Measurements from ENCODE around the gene TSPAN14.
"Not testable (repeated sequence)": the region's sequence is repeated elsewhere in the genome, so short reads cannot be mapped to it uniquely, and the experiment has no call there.

The TSPAN14 gene

DNA sequence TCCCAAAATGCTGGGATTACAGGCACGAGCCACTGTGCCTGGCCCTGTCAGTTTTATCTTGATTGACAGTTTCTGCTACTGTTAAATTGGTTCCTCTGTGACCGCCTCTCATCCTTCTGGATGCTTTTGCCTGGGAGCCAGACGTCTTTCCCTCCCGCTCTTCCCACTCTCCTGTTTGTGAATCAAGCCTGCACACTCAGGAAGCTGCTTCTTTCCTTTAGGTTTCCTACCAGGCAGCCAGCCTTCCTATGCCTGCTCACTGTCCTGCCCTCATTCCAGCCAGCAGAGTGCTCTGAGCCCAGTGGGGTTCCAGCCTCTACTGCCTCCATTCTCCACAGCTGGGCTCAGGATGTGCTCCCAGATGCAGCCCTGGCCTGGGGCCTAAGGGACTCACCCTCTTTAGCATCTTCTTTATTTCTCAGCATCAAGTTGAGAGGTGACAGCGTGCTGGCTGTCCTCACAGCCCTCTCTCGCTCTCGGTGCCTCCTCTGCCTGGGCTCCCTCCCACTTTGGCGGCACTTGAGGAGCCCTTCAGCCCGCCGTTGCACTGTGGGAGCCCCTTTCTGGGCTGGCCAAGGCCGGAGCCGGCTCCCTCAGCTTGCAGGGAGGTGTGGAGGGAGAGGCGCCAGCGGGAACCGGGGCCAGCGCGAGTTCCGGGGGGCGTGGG lies 88.7 kb downstream of the TSPAN14 start:
- DNase-seq (ENCODE audit: low read depth), result no peak

DNA sequence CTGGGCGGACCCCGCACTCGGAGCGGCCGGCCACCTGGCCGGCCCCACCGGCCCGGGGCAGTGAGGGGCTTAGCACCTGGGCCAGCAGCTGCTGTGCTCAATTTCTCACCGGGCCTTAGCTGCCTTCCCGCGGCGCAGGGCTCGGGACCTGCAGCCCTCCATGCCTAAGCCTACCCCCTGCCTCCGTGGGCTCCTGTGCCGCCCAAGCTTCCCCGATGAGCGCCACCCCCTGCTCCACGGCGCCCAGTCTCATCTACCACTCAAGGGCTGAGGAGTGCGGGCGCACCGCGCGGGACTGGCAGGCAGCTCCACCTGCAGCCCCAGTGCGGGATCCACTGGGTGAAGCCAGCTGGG lies 89.2 kb downstream of the TSPAN14 start:
- DNase-seq (ENCODE audit: low read depth), result not testable (repeated sequence)

DNA sequence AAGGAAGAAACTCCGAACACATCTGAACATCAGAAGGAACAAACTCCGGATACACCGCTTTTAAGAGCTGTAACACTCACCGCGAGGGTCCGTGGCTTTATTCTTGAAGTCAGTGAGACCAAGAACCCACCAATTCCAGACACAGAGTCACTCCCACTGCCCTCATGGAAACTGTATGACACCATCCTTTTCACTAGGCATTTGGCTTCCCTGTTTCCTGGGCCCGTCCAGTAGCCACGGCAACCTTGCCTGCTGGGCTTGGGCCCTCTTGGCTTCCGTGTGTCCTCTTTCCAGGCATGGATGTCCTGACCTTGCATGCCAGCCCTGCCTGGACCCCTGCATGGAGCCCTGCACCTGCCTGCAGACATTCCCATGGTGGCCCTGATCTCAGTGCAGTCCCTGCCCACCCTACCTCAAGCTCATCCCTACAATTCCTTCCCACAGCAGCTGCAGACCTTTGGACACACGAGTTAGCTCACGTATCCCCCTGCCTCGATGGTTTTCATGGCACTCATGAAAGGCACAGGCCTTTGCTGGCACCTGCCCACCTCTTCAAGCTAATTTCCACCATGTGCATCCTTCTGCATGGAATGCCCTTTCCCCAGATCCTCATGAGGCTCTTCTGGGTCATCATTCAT lies 90.3 kb downstream of the TSPAN14 start:
- DNase-seq (ENCODE audit: low read depth), result no peak

DNA sequence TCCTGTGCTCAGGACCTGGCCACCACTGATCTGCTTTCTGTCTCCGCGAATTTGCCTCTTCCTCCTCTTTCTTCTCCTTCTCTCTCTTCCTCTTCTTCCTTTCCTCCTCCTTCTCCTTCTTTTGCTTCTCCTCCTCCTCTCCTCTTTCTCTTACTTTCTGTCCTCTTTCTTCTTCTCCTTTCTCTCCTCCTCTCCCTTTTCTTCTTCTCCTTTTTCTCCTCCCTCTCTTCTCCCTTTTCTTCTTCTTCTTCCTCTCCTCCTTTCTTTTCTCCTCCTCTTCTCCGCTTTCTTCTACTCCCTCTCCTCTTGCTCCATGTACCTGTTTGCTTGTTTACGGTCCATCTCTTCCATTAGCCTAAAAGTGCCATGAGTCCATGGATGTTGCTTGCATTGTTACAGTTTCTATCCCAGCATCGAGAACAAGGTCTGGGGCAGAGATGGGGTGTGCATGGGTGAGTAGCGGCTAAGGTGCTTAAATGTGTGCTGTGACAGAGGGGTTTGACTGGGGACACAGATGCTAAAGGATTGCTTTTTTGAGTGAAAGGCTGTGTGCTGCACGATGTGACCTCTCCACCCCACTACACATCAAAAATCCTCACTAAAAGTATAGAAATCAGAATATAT lies 91.3 kb downstream of the TSPAN14 start:
- DNase-seq (ENCODE audit: low read depth), result no peak

DNA sequence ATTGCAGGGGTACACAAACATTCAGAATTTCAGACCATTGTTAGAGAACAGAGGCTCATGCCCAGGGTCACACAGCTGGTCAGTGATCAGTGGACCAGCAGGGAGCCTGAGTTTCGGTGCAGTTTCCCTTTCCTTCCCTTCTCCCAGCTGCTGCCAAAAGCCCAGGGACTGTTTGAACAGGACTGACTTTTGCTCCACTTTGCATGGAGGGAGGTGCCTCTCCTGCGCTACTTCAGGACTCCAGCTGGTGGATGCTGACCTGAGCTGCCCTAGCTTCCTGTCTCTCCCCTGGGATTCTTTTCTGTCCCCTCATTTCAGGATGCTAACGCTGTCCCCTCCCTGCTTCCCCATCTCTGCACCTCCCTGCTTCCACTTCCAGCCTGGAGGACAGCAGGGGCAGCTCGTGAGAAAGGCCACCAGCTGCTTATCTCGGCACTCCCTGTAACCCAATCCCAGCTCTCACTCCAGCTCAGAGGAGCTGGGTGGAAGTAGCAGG lies 98.1 kb downstream of the TSPAN14 start:
- DNase-seq (ENCODE audit: low read depth), result no peak

DNA sequence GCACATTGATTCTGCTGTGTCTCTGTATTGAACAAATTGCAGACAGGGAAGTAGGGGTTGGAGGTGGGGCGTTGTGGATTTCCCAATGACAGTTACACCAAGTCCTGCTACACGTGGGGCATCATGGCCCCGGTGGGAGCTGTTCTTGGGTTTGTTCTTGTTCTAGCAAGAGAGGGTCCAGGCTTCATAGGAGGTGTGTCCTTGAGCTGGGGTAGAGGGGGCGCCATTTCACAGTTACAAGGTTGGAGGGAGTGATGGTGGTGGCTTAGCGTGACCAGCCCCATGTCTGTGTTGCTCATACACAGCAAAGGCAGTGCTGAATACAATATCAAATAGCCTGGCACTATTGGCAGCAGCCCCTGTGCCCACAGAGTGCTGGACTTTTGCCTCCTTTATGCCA lies 99.3 kb downstream of the TSPAN14 start:
- no peak for DNase-seq (ENCODE audit: low read depth)

DNA sequence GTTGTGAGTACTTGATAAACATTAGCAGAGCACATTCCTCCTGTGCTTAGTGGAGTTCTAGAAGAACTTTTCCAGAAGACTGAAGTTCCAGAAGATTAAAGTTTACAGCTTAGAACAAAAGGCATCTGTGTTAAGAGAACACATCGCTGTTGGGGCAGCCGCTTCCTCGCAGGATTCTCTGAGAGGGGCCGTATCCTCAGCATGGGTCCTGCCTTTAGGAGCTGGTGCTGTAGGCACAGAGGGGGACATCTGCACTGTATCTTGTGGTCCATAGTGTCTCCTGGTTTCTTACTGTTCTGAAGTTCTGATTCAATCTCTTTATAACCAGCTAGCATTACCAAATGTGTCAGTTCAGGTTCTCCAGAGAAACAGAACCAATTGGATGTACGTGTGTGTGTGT lies 99.9 kb downstream of the TSPAN14 start:
- DNase-seq (ENCODE audit: low read depth), result no peak

DNA sequence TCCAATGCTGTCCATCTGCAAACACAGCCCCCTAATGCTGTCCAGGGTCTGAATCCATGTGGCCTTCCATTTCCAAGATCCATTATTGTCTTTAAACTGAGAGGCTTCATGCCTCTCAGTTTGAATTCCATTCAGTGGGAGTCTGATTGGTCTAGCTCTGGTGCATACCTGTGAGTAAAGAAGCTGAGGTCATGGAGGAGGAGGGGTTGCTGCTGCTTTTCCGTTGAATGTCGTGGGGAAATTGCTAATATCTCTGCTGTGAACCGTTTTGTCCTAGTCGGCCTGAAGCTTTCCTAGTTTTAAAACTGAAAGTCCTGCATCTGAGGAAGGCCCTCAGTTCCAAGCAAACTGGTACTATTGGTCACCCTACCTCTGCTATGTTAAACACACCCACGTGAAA lies 101.3 kb downstream of the TSPAN14 start:
- no peak for DNase-seq (ENCODE audit: low read depth)

DNA sequence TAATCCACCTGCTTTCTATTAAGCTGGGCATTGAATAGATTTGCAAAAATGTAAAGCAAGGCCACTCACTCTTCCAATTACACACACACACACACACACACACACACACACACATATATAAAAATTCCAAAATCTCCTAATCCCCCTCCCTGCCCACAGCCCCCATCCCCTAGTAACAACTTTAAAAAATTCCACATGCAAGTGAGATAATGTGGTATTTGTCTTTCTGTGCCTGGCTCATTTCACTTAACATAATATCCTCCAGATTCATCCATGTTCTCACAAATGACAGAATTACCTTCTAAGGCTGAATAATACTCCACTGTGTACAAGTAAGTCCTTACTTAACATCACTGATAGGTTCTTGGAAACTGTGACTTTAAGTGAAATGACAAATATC lies 107.8 kb downstream of the TSPAN14 start:
- DNase-seq (ENCODE audit: low read depth), result no peak

DNA sequence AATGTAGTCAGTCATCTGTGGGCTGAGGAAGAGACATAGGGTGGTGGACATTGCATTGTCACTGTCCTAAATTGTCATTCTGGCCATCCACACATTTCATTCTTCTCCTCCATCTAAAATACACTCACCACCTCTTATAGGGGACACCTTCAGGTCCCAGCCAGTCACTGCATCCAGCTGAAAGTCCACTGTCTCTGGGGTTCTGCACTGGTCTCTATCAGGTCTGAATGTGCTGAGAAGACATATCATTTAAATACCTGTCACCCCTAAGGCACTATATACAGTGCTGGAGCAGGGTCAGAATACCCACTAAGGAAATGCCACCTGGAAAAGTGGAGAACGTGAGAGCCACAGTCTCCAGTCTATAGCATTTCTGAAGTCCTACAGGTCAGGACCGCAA lies 113.2 kb downstream of the TSPAN14 start:
- no peak for DNase-seq (ENCODE audit: low read depth)

DNA sequence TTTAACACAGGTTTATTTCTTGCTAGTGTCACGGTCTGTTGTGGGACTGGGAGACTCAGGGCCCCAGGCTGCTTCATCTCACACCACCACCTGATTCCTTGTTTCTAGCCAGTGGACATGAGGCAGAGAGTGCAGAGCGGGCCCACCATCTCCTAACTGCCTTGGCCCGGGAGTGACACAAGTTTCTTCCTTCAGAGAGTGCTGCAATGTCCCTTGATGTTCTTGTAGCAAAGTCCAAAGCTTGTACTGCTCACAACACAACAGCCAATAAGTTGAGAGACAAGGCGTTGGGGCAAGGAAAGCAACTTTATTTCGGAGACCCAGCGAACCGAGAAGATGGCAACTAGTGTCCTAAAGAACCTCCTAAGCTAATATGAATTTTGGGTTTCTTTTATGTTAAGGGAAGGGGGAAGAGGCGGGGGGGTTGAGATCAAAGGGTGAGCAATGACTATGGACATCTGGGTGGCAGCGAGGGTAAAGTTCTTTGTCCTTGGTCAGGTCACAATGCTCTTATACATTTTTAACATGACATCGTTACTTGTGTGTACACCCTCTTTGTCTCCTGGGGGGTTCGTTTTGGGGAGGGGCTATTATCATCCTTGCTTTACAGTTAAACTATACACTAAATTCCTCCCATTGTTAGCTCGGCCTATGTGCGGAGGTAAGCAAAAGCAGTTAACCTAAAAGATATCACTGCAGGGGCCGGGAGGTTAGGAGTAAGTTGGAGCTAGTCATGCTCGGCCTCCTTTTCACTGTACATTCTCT lies 115.2 kb downstream of the TSPAN14 start:
- DNase-seq (ENCODE audit: low read depth), result no peak

DNA sequence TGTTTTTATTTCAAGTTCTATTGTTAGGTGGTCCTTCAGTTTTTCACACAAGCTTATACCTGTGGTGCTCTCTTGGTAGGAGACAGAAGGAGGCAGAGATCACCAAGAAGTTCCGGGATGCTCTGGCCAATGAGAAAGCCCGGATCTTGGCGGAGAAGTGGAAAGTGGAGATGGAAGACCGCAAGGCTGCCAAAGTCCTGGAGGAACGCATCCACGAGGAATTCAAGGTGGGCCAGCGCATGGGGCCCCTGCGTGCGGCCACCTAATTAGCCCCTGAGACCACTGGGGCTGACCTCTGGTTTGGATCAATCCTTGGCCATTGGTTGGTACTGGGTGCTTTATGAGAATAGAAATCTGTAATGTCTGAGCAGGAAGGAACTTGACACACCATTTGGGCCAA lies 117.2 kb downstream of the TSPAN14 start:
- no peak for DNase-seq (ENCODE audit: low read depth)

DNA sequence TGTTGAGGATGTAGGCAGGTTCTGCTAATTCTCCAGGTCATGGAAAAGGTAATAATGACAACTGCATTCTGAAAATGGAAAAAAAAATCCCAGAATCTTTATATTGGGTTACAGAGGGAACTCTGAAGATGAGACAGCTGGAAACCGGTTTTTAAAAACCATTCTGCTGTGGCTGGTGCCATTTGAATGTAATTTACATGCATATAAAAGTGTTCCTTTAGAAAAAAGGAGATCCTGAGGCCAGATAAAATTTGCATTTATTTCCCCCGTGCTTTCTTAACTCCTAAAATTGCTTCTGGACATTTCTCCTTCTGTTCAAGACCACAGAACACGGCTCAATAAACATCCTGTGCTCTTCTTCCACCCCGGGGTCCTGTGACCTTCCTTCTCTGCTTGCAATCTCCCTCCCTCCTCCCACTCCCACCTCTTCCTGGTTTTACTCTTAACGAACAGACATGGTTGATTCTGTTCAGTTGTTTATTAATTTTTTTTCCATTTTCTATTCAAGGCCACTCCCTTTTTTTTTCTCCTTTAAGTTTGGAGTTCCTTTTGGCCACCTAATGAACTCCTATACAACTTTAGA lies 125.2 kb downstream of the TSPAN14 start:
- DNase-seq (ENCODE audit: low read depth), result no peak

DNA sequence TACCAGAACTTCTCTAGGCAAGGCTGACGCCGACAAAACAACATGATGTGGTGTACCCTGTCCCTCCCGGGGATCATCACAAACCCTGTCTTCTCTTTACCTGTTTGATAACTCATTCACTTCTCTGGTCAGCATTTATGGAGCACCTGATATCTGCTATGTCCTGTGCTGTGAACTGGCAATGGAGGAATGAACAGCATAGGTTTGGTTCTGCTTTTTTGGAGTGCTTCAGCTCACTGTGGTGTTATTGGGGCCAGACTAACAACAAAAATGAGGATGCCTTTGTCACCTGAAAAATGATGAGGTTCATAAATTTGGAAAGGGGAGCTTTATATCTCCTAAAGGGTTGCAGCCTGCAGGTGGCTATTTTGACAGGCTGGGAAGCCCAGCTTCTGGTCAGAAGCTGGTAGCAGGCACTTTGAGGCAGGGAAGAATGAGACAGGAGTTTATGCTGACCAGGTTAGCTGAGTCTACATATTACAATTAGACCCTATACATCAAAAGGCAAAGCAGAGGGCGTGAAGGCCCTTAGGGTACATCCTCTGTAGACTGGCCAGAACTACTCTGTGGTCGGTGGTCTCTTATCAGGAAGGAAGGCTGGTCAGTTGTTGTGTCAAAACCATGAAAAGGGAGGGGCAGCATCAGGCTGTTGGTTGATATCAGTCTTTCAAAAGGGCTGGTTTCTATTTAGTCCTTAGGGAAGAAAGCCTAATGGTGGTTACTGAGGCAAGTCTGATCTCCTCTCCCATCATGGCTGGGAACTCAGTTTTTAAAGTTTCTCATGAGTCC lies 125.9 kb downstream of the TSPAN14 start:
- DNase-seq (ENCODE audit: low read depth), result no peak

DNA sequence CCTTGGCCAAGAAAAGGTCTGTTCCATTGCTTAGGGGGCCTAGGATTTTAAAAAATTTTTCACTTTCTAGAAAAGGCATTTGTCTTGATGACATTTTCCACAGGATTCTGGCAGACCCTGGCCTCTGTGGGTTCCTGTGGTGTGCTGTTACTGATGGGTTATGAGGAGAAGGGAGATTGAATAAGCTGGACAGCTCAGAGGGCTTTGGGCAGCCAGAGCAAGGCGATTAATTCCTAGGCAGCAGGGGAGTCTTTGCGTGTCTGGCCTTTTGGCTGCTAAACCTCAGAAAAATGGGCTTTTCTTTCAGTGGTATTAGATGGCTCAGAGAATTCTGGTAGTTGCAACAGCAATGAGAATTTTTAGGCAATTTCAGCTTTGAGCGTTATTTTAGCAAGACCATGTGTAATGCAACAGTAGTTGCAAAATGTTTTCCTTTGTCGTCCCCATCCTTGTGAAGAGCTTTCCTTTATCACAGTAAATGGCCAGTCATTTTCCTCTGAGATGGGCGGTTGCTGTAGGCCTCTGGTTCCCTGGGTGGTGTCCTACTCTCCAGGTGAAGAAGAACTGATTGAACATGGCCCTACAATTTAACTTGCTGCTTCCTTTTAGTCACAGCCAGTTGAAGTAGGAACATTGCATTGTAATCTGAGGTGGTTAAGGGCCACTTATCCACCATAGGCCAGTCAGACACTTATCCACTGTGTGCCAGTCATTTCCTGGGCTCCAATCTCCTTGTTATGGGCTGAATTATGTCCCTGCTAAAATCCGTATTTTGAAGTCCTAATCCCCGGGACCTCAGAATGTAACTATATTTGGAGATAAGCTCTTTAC lies 126.7 kb downstream of the TSPAN14 start:
- no peak for DNase-seq (ENCODE audit: low read depth)

DNA sequence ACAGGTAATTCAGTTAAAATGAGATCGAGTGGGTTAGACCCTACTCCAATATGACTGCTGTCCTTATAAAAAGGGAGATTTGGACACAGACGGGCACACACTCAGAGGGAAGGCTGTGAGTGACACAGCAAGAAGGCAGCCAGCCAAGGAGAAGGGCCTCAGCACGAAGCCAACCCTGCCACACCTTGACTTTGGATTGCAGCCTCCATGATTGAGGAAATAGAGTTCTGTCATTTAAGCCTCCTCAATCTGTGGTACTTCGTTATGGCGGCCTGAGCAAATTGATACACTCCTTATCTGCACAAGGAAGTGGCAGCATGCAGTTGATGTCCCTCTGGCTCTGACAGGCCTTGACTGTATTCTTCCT lies 127.3 kb downstream of the TSPAN14 start:
- DNase-seq (ENCODE audit: low read depth), result no peak

DNA sequence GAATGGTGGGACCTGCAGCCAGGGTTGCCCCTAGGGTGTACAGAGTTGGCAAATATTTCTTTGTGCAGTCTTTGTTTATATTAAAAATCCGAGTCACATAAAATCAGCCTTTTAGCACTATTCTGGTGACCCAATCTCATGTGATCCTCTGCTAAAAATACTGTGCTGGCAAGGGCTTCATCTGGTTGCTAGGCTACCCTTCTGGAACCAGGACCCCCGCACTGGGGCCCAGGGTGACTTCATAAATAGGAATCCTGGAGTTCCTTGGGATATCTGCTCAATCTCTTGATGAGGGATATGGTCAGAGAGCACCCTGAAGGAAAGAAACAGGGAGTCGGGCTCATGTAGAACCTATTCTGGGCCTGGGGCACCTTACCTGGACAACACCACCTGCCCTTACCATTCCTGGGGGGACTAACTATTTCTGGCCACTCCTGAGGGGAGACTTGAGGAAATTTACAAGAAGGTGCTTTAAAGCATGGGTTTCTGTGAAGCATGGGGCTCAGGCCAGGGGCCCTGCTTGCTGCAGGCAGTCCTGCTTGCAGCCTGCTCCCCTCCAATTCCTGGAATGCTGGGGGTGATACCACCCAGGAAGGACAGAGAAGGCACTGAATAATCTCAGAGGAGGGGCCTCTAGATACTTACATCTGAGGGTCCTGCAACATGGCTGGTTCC lies 128.3 kb downstream of the TSPAN14 start:
- no peak for DNase-seq (ENCODE audit: low read depth)

Data from ELR (cell line).